ENCODE results near the gene HS3ST5. TPM values are rescaled to one million over a fixed set of nuclear protein-coding genes. Genes with fewer than 3 reads are reported as not detected.

The HS3ST5 gene
- total RNA-seq, 1 donor, result not detected

DNA sequence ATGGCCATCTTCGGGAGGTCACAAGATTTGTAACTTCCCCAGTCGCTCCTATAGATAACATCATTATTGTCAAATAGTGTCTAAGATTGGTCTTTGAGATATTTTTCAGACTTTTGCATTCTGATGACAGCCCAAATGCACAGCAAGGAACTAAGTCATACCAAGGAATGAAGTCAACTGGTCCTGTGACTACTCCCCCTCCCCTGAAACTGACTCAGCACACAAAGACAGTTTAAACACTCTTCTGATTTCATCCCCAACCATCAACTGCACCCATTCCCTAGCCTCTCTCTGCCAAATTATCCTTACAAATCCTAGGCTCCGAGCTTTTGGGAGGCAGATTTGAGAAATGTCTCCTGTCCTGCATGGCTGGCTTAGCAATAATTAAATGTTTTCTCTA, 139.4 kb downstream of the HS3ST5 start:
- DNase-seq (ENCODE audit: low read depth in 2 of 3, low spot score in 2 of 3), result no peak

DNA sequence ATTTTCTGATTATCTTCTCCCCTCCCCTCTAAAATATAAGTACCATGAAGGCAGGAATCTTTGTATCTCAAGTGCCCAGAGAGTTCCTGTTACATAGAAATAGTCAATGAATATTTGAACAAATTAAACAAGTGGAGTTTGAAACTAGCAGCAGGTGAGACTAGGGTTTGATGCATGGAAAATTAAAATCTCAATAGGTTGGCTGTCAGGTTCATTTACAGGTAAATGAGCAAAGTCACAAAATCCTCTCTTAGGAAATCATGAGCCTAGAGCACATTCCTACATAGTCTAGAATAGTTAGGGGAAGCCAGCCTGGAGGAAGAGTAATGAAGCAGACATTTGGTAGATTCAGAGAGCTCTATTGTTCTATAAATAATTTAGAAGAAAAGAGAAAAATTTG, 140.4 kb downstream of the HS3ST5 start:
- no peak for DNase-seq (ENCODE audit: low read depth in 2 of 3, low spot score in 2 of 3)

GRCh38 chr6:114200891-114201290, 141.9 kb downstream of the HS3ST5 start:
- DNase-seq (ENCODE audit: low read depth in 2 of 3, low spot score in 2 of 3), result no peak

DNA sequence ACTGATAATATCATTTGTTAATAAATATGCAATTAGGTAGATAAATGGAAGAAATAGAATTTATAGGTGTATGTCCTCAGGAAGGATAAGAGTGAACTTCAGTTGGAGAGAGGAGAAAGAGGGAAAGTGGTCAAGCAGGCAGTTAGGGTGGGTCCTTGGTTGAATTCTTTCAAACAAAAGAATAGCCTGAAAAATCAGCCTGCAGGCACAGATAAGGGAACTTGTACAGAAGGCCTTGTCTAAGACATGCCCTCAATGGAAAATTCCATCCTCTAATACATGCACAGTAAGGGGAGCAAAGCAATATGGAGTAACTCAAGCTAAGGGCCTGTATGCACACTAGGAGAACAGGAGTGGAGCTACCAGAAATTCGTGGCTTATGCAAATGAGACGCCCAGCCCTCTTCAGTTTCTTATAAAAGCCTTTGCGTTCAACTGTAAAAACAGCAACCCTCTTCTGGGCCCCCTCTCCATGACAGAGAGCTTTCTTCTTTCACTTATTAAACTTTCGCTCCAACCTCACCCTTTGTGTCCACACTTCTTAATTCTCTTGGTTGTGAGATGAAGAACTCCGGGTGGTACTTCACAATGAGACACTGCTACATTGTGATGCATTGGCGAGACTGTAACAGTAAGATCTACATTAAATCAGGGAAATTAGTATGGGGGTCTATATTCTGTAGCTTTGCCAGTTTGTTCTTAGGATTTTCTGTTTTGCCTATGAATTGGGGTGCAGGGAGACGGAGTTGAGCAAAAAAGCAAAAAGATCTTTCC, 147.0 kb downstream of the HS3ST5 start:
- no peak for DNase-seq (ENCODE audit: low read depth in 2 of 3, low spot score in 2 of 3)

- DNase-seq (ENCODE audit: low read depth in 2 of 3, low spot score in 2 of 3), result no peak
These were observed 147.8 kb downstream of the HS3ST5 start for GRCh38 chr6:114195027-114195365.

DNA sequence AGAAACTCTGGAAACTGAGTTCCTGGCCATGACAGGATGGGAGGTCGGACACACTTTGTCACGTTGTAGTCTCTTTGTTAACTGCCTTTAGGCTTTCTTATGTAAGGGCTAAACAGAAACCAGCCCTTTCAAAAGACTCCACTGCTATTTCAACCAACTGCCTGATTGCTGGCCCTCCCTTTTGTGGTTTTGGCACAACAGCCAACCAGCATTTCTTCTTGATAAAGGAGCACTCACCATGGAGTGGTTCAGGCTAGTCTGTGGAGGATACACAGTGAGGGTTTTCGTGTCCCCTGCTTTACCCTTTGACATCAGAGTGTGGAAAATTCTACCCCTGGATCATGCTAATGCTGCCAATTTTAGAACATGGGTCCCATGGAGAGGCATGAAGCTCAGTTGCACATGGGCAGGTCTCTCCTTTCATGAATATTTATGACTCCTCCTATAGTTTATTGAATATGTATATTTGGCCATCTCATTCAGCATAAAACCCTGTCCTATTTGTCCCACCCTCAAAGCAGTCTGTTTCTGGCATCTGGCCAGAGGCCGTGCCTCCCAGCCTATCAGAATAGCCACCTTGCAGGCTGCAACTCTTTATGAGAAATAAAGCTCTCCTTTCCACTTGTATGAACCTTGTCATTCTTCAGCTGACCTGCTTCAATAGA, 148.3 kb downstream of the HS3ST5 start:
- DNase-seq (ENCODE audit: low read depth in 2 of 3, low spot score in 2 of 3), result no peak

- no peak for DNase-seq (ENCODE audit: low read depth in 2 of 3, low spot score in 2 of 3)
These were observed 155.3 kb downstream of the HS3ST5 start for GRCh38 chr6:114187563-114187962.

DNA sequence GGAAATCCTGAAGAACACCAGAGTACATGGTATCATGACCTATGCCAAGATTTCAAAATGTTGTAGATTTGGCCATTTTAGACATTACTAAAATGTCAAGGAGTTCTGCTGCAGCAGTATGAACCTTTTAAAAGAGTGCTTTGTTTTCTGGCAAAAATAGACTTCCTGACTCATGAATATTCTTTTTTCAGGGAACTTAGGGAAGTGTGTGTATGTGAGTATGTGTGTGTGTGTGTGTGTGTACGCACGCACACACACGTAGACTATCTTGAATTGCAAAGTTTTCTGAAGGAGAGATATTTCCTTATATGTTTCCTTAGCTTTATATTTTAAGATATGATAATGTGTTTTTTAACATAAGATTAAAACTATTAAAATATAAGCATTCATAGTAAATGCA, 161.2 kb downstream of the HS3ST5 start:
- no peak for DNase-seq (ENCODE audit: low read depth in 2 of 3, low spot score in 2 of 3)

- DNase-seq (ENCODE audit: low read depth in 2 of 3, low spot score in 2 of 3), result no peak
These were observed 163.4 kb downstream of the HS3ST5 start for GRCh38 chr6:114179411-114179810.

GRCh38 chr6:114176726-114177125, 166.1 kb downstream of the HS3ST5 start:
- no peak for DNase-seq (ENCODE audit: low read depth in 2 of 3, low spot score in 2 of 3)

GRCh38 chr6:114172576-114173260, 170.1 kb downstream of the HS3ST5 start:
- DNase-seq (ENCODE audit: low read depth in 2 of 3, low spot score in 2 of 3), result no peak

GRCh38 chr6:114171473-114171872, 171.3 kb downstream of the HS3ST5 start:
- no peak for DNase-seq (ENCODE audit: low read depth in 2 of 3, low spot score in 2 of 3)

GRCh38 chr6:114170958-114171387, 171.8 kb downstream of the HS3ST5 start:
- no peak for DNase-seq (ENCODE audit: low read depth in 2 of 3, low spot score in 2 of 3)

GRCh38 chr6:114170372-114170771, 172.5 kb downstream of the HS3ST5 start:
- DNase-seq (ENCODE audit: low read depth in 2 of 3, low spot score in 2 of 3), result no peak

DNA sequence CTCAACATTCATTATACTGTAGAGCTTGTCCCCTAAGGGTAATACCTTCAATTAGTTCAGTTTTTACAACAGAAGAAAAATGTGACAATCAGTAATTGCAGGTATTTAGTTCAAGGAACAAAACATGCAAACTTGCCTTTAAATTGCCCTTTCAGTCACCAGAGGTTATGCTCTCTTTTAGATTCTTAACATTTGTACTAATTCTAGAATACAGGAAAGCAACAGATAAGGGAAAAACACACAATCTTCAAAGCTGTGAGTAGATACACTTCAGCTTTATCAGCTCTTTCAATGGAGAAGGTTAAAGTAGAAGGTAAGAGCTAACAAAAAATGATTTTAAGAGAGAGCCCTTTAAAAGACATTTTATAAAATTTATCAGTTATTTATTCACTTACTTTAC, 173.1 kb downstream of the HS3ST5 start:
- no peak for DNase-seq (ENCODE audit: low read depth in 2 of 3, low spot score in 2 of 3)

- no peak for DNase-seq (ENCODE audit: low read depth in 2 of 3, low spot score in 2 of 3)
These were observed 174.9 kb downstream of the HS3ST5 start for GRCh38 chr6:114167583-114168576.

DNA sequence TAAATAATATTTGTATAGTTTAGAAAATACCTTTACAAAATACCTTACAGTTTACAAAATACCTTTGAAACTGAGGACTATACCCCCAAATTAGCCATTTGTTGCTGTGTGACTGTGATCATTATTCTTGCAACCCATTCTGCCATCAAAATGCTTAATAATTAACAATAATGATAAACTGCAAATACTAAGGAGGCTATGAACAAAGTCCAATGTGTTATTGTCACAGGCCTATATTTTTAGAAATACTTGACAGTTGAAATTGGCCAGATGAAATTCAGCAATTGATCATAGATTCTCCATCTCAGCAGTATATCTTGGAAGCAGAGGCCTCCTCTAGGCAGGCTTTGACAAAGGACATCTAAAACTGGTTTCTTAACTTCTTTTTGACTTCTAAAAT, 178.6 kb downstream of the HS3ST5 start:
- DNase-seq (ENCODE audit: low read depth in 2 of 3, low spot score in 2 of 3), result no peak

DNA sequence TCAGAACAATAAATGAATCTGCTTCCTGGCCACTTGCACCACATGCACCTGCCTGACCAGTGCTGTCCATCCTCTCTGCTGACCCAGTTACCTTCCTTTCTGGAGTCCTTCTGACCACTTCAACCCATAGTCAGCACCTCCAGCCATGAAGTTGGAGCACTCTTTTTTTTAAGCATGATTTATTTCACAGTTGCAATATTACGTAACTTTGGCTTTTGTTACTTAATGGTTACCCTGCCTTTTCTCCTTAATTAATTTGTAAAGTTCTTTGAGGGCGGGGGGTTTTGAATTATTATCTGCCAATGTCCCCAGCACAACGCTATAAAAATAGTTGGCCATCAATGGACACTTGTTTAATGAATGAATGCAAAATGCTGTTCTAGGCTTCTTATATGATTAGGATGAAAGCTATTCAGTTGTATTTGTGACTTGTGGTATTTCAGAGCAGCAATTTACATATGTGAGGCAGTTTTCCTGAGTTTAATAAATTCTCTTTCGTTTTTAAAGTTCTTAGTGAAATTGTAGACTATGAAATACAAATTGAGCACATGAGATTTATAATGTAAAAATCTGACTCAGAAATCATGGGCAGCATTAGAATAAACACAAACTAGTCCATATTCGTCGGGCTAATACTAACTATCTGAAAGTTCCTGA, 180.0 kb downstream of the HS3ST5 start:
- DNase-seq (ENCODE audit: low read depth in 2 of 3, low spot score in 2 of 3), result no peak

DNA sequence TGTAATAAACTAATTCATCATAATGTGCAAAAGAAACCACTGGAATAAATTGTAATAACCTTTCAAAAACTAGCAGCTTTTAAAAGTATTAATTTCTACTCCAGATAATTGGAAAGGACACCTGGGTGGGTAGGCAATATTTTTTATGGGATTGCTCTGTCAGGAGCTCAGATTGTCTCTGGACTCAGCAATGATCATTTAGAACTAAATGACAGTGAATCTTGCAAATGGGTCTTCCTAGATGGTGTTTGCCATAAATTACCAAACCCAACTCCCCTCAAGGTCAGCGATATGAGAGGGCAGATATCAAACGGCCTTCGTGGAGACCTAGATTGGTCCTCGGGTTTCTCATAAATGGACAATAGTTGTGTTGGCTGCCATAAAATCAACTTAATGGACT, 181.9 kb downstream of the HS3ST5 start:
- no peak for DNase-seq (ENCODE audit: low read depth in 2 of 3, low spot score in 2 of 3)

GRCh38 chr6:114159727-114160126, 183.1 kb downstream of the HS3ST5 start:
- DNase-seq (ENCODE audit: low read depth in 2 of 3, low spot score in 2 of 3), result no peak

All from hematopoietic multipotent progenitor cell (in vitro differentiated cells).